ENCODE data around the gene GUSB. TPM values are rescaled to one million over a fixed set of nuclear protein-coding genes. Genes with fewer than 3 reads are reported as not detected.
A peak's percentile ranks its signal among the peaks of the same experiment; 100 is the strongest.
"Not testable (repeated sequence)": the region's sequence is repeated elsewhere in the genome, so short reads cannot be mapped to it uniquely, and the experiment has no call there.

The GUSB gene
- total RNA-seq = 38.8 TPM

GRCh38 chr7:65981965-65982792 is at the start of gene GUSB:
Gene GUSB (minus strand): TSS chr7:65982213. CDS start chr7:65982183, 30 bp downstream.
- peak; percentile 96 for DNase-seq

- not testable (repeated sequence) for DNase-seq
Measured at GRCh38 chr7:66028342-66028741, 46.3 kb upstream of the GUSB start.

GRCh38 chr7:66016131-66016461 is 34.1 kb upstream of the GUSB start:
- no peak for DNase-seq

GRCh38 chr7:66015440-66016130 is 33.6 kb upstream of the GUSB start:
- no peak for DNase-seq

- DNase-seq = peak; percentile 22
Measured at GRCh38 chr7:66013938-66014337, 31.9 kb upstream of the GUSB start.

- DNase-seq = no peak
Measured at GRCh38 chr7:66007232-66007631, 25.2 kb upstream of the GUSB start.

- not testable (repeated sequence) for DNase-seq
Measured at GRCh38 chr7:66005115-66005671, 23.2 kb upstream of the GUSB start.

- not testable (repeated sequence) for DNase-seq
Measured at GRCh38 chr7:66000823-66001417, 18.9 kb upstream of the GUSB start.

- DNase-seq = not testable (repeated sequence)
Measured at GRCh38 chr7:65994984-65995383, 13.0 kb upstream of the GUSB start.

GRCh38 chr7:65992526-65992925 is 10.5 kb upstream of the GUSB start:
- no peak for DNase-seq

- not testable (repeated sequence) for DNase-seq
Measured at GRCh38 chr7:65991829-65992228, 9.8 kb upstream of the GUSB start.

- no peak for DNase-seq
Measured at GRCh38 chr7:65989694-65990080, 7.7 kb upstream of the GUSB start.

GRCh38 chr7:65988503-65988902 is 6.5 kb upstream of the GUSB start:
- not testable (repeated sequence) for DNase-seq

GRCh38 chr7:65988084-65988483 is 6.1 kb upstream of the GUSB start:
- DNase-seq = no peak

GRCh38 chr7:65983965-65984658 is 2.1 kb upstream of the GUSB start:
- no peak for DNase-seq

- DNase-seq = peak; percentile 27
Measured at GRCh38 chr7:65980478-65981250, 1.3 kb downstream of the GUSB start.

GRCh38 chr7:65979583-65980477 is 2.2 kb downstream of the GUSB start:
- no peak for DNase-seq

- DNase-seq = no peak
Measured at GRCh38 chr7:65978891-65979582, 3.0 kb downstream of the GUSB start.

- DNase-seq = no peak
Measured at GRCh38 chr7:65976659-65977196, 5.3 kb downstream of the GUSB start.
